ENCODE data around the gene CFTR. TPM values are rescaled to one million over a fixed set of nuclear protein-coding genes. Genes with fewer than 3 reads are reported as not detected.

CFTR gene
- total and polyA plus RNA-seq, 2 of the 8 experiments (the other 6 are each of a cell fraction or from before 2014, with no cell fraction given): 1.2 to 1.6 TPM

DNA sequence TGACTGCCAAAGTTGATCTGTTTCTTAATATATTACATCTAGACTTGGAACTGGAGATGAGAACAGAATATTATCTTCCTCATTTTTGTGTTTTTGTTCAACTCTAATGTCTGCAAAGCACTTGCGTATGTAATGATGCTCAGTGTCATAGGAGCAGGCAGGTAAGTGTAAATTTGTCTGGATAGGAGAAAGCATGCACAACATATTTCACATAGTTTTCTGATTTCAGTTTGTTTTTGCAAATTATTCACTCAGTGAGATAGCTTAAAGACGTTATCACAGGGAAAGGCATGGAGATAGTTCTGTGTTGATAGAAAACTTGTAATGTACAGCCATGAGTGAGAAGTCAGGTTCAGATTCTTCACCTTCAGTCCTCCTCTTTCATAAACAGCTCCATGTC is 84.8 kb downstream of the CFTR start:
- 88% methylated on average over 2 of the region's 2 CpGs; no CpG with 5 or more reads in 1 of the 2 experiments for WGBS, 2 experiments (ENCODE audit: extremely low coverage in 1 of 2, insufficient coverage in 1 of 2, insufficient read length in 1 of 2, insufficient replicate concordance in 2 of 2, low coverage in 1 of 2, low lambda C conversion rate in 2 of 2, missing lambda C conversion rate in 1 of 2)

More for the DNA sequence above, 84.8 kb downstream of the CFTR start:
- H4K20me1 ChIP-seq (replicated peaks in 1 of 2; ENCODE audit: control insufficient read depth in 1 of 2, insufficient read depth in 2 of 2, low read length in 2 of 2): no peaks in the 10 kb centered on the region
- no peak overlapping the region for H4K5ac ChIP-seq (ENCODE audit: insufficient read length, low read depth, low read length)
- H2BK12ac ChIP-seq (ENCODE audit: low read depth, low read length): no peak overlapping the region
- H3K23ac ChIP-seq (ENCODE audit: insufficient read length): no peak overlapping the region
- H2BK20ac ChIP-seq (ENCODE audit: low read length): no peak overlapping the region
- H4K8ac ChIP-seq (ENCODE audit: extremely low read depth, insufficient read depth, low read length): no peak overlapping the region
- no peaks in the 10 kb centered on the region for H3K9me3 ChIP-seq (ENCODE audit: insufficient read depth in 2 of 2, low read depth in 1 of 2, low read length in 1 of 2)
- H2BK5ac ChIP-seq (ENCODE audit: low read depth, low read length): no peak overlapping the region
- H3K14ac ChIP-seq (ENCODE audit: insufficient read length): no peak overlapping the region
- no peak overlapping the region for H2BK15ac ChIP-seq (ENCODE audit: low read length)
- H3K79me1 ChIP-seq (ENCODE audit: low read depth, low read length): no peaks in the 10 kb centered on the region
- H3K4me3 ChIP-seq (ENCODE audit: extremely low read depth in 1 of 4, insufficient read depth in 2 of 4, low read depth in 3 of 4, low read length in 4 of 4): no peak overlapping the region
- no peaks in the 10 kb centered on the region for H3K79me2 ChIP-seq (ENCODE audit: control insufficient read depth in 1 of 2, insufficient read depth in 2 of 2, low read length in 2 of 2)
- no peak for TF ChIP-seq SRF (IDR thresholded peaks at IDR 0.05; ENCODE audit: low read depth, low read length)
- no peak overlapping the region for H2AFZ ChIP-seq (ENCODE audit: low read length)
- no peak overlapping the region for H3K9ac ChIP-seq (replicated peaks in 1 of 4; ENCODE audit: extremely low read depth in 1 of 4, low read depth in 3 of 4, low read length in 3 of 4)
- H3K4me1 ChIP-seq (replicated peaks in 1 of 4; ENCODE audit: control insufficient read depth in 3 of 4, insufficient read depth in 4 of 4, low read length in 3 of 4): no peaks in the 10 kb centered on the region
- ChIA-PET CTCF (ENCODE audit: partially characterized antibody) (interaction anchor here (1.0 to 1.4 kb wide), 2 partner anchors 8 to 105 kb away, joined by 4 to 5 read pairs; no protein-coding TSS in a partner anchor), POLR2A (ENCODE audit: partially characterized antibody) (interaction anchor here (1.4 kb wide), 1 partner anchor 12 kb away, joined by 5 read pairs; no protein-coding TSS in a partner anchor)
- no peak overlapping the region for H3K56ac ChIP-seq (replicated peaks; ENCODE audit: insufficient read length, low read depth, low read length)
- H2AK5ac ChIP-seq (ENCODE audit: low read depth, low read length): no peak overlapping the region
- no peak overlapping the region for H4K91ac ChIP-seq (replicated peaks; ENCODE audit: insufficient read length, low read length)
- H3K27me3 ChIP-seq (replicated peaks in 1 of 4; ENCODE audit: control insufficient read depth in 3 of 4, extremely low read depth in 1 of 4, insufficient read depth in 3 of 4, low read length in 3 of 4): no peaks in the 10 kb centered on the region
- no peak for DNase-seq (ENCODE audit: low read depth in 1 of 2, low spot score in 2 of 2)
- H3K23me2 ChIP-seq (ENCODE audit: low read depth, low read length): no peaks in the 10 kb centered on the region
- no peak overlapping the region for H3K4me2 ChIP-seq (ENCODE audit: insufficient read depth in 1 of 2, low read depth in 2 of 2, low read length in 2 of 2)
- no peaks in the 10 kb centered on the region for H3K36me3 ChIP-seq (ENCODE audit: control insufficient read depth in 2 of 4, insufficient read depth in 4 of 4, low read length in 3 of 4)
- H3K4ac ChIP-seq (replicated peaks; ENCODE audit: insufficient read length, low read depth, low read length): no peak overlapping the region
- H2BK120ac ChIP-seq (replicated peaks; ENCODE audit: low read depth, low read length): no peak overlapping the region
- no peak for FAIRE-seq
- no peak overlapping the region for H3K18ac ChIP-seq (ENCODE audit: extremely low read depth, low read length)
- H3K27ac ChIP-seq (ENCODE audit: low read depth, low read length): no peak overlapping the region
